WTC11 (cell line): ENCODE results near the gene FAM169A. TPM values are rescaled to one million over a fixed set of nuclear protein-coding genes. Genes with fewer than 3 reads are reported as not detected.

Experiments used
- ATAC-seq: fragments of 200-7000 bp; cut with Tn5 transposase; 2 replicates; pipeline ENCODE4 v1.10.0; 2021; ENCODE audit warnings: mild to moderate bottlenecking, moderate library complexity
- CTCF ChIA-PET: fragments of 300-600 bp; sonication (Branson Sonifier 250); formaldehyde crosslinking; loops from one replicate; lab custom pipeline; 2021; ENCODE audit warnings: antibody characterized with exemption; lab: Charles Lee
- POLR2A ChIA-PET: fragments of 350-600 bp; sonication (Branson Sonifier 250); formaldehyde crosslinking; loops from one replicate; lab custom pipeline; 2021; ENCODE audit warnings: antibody characterized with exemption; lab: Charles Lee
- DNase-seq: peaks from one replicate; pipeline ENCODE4 v3.0.0; 2021; ENCODE audit warnings: low spot score
- H3K27ac Mint-ChIP-seq: 2 replicates; pipeline ENCODE4 v1.8.0; 2021; ENCODE audit warnings: mixed read lengths
- H3K27me3 Mint-ChIP-seq: 2 replicates; pipeline ENCODE4 v1.8.0; 2021; ENCODE audit warnings: low read depth, mild to moderate bottlenecking, moderate library complexity, mixed read lengths
- H3K36me3 Mint-ChIP-seq: 2 replicates; pipeline ENCODE4 v1.8.0; 2021; ENCODE audit warnings: mixed read lengths
- H3K4me1 Mint-ChIP-seq: 2 replicates; pipeline ENCODE4 v1.8.0; 2022; ENCODE audit warnings: mixed read lengths
- H3K4me3 Mint-ChIP-seq: 2 replicates; pipeline ENCODE4 v1.8.0; 2021; ENCODE audit warnings: mild to moderate bottlenecking, moderate library complexity, mixed read lengths
- H3K9me3 Mint-ChIP-seq: 2 replicates; pipeline ENCODE4 v1.8.0; 2021; ENCODE audit warnings: mixed read lengths
- ATF1 ChIP-seq: sonication (generic); formaldehyde crosslinking; IDR thresholded peaks from 2 replicates; pipeline ENCODE4 v1.8.1; 2023; ENCODE audit warnings: mild to moderate bottlenecking, moderate library complexity, missing genetic modification reagents
- ETV6 ChIP-seq: sonication (generic); formaldehyde crosslinking; IDR thresholded peaks from 2 replicates; pipeline ENCODE4 v1.8.1; 2022; ENCODE audit warnings: mild to moderate bottlenecking, missing genetic modification reagents
- HMGA2 ChIP-seq: fragments of 250-450 bp; sonication (Bioruptor Pico); IDR thresholded peaks from 2 replicates; pipeline ENCODE4 v1.4.0; 2021; ENCODE audit warnings: mild to moderate bottlenecking, moderate library complexity
- JAZF1 ChIP-seq: fragments of 250-450 bp; sonication (Bioruptor Pico); IDR thresholded peaks from 2 replicates; pipeline ENCODE4 v1.9.0; 2021; ENCODE audit warnings: moderate library complexity, mild to moderate bottlenecking, inconsistent platforms
- OVOL2 ChIP-seq: fragments of 250-450 bp; sonication (Bioruptor Pico); IDR thresholded peaks from 2 replicates; pipeline ENCODE4 v1.9.0; 2021; ENCODE audit warnings: mild to moderate bottlenecking, borderline replicate concordance
- RELA ChIP-seq: sonication (generic); formaldehyde crosslinking; IDR thresholded peaks from 2 replicates; pipeline ENCODE4 v1.8.1; 2022; ENCODE audit warnings: missing genetic modification reagents, mild to moderate bottlenecking, borderline replicate concordance
- RORB ChIP-seq: fragments of 250-450 bp; sonication (Bioruptor Pico); IDR thresholded peaks from 2 replicates; pipeline ENCODE4 v1.9.0; 2021; ENCODE audit warnings: mild to moderate bottlenecking
- SP1 ChIP-seq: sonication (generic); formaldehyde crosslinking; conservative IDR thresholded peaks from 2 replicates; pipeline ENCODE4 v1.8.1; 2022; ENCODE audit warnings: missing genetic modification reagents
- TCF7 ChIP-seq: sonication (generic); formaldehyde crosslinking; IDR thresholded peaks from 2 replicates; pipeline ENCODE4 v1.8.0; 2022; ENCODE audit warnings: mild to moderate bottlenecking, low read depth, missing genetic modification reagents, moderate library complexity
- TEAD1 ChIP-seq: sonication (generic); formaldehyde crosslinking; IDR thresholded peaks from 2 replicates; pipeline ENCODE4 v1.8.0; 2022; ENCODE audit warnings: mild to moderate bottlenecking, missing genetic modification reagents
- ZBTB21 ChIP-seq: sonication (generic); formaldehyde crosslinking; IDR thresholded peaks from 2 replicates; pipeline ENCODE4 v1.8.1; 2023; ENCODE audit warnings: mild to moderate bottlenecking, missing genetic modification reagents, borderline replicate concordance
- ZNF138 ChIP-seq: sonication (generic); formaldehyde crosslinking; conservative IDR thresholded peaks from 2 replicates; pipeline ENCODE4 v1.8.1; 2022; ENCODE audit warnings: mild to moderate bottlenecking, moderate library complexity, missing genetic modification reagents
- ZNF219 ChIP-seq: sonication (generic); formaldehyde crosslinking; IDR thresholded peaks from 2 replicates; pipeline ENCODE4 v1.8.0; 2023; ENCODE audit warnings: missing genetic modification reagents, mild to moderate bottlenecking, borderline replicate concordance
- total RNA-seq: library from RNA; stranded (reverse); gene quantifications from 3 replicates; pipeline ENCODE4 v1.2.3, GENCODE V29; 2021
- TF ChIP-seq, protein P1 (sequence below): sonication (generic); formaldehyde crosslinking; IDR thresholded peaks from 2 replicates; pipeline ENCODE4 v1.8.0; 2022; ENCODE audit warnings: missing genetic modification reagents
- TF ChIP-seq, protein P2 (sequence below): sonication (generic); formaldehyde crosslinking; IDR thresholded peaks from 2 replicates; pipeline ENCODE4 v1.8.1; 2022; ENCODE audit warnings: missing genetic modification reagents, borderline replicate concordance
- TF ChIP-seq, protein P3 (sequence below): sonication (generic); formaldehyde crosslinking; IDR thresholded peaks from 2 replicates; pipeline ENCODE4 v1.8.1; 2022; ENCODE audit warnings: low read depth, mild to moderate bottlenecking, moderate library complexity, missing genetic modification reagents, borderline replicate concordance
- TF ChIP-seq, protein P4 (sequence below): sonication (generic); formaldehyde crosslinking; IDR thresholded peaks from 2 replicates; pipeline ENCODE4 v1.8.1; 2022; ENCODE audit warnings: mild to moderate bottlenecking, missing genetic modification reagents, moderate library complexity, borderline replicate concordance
- TF ChIP-seq, protein P5 (sequence below): sonication (generic); formaldehyde crosslinking; IDR thresholded peaks from 2 replicates; pipeline ENCODE4 v1.8.1; 2023; ENCODE audit warnings: mild to moderate bottlenecking, moderate library complexity, missing genetic modification reagents
- TF ChIP-seq, protein P6 (sequence below): fragments of 250-450 bp; sonication (Bioruptor Pico); IDR thresholded peaks from 2 replicates; pipeline ENCODE4 v1.8.0; 2021; ENCODE audit warnings: mild to moderate bottlenecking
- TF ChIP-seq, protein P7 (sequence below): sonication (generic); formaldehyde crosslinking; IDR thresholded peaks from 2 replicates; pipeline ENCODE4 v1.8.0; 2022; ENCODE audit warnings: mild to moderate bottlenecking, missing genetic modification reagents

Gene FAM169A
- total RNA-seq, 1 experiment from 2014 or later = 69.1 TPM

DNA sequence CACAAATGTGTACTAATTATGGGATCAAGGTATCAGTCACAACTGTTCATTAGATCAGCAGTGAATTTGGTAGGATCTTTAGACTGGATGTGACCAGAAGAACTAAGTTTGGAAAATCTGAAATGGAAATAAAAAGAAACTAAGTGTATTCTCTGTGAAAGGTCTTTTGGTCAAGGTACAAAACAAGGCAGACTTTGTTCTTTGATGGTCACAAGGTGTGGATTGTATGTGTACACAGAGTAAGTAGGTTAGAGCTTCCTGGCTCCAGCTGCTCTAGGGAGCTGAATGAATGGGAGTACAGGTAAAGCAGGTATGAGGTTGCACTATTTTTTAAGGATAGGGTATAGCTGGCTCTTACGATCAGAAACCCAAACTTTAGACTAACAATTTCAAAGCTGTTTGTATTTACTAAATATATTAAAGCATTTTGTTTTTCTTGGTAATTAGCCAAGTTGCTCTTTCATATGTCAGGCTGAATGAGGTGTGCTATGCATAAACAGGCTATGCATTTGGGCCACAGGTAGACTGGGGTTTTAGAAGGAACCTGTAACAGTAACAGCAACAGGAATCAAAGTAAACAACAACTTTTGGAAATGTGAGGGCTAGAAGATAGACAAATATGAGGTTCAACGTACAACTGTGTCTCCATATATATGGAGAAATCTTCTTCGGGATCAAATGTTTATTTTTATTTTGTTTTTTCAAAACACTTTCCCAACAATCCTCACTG is 32.5 kb downstream of the FAM169A start:
- Mint-ChIP-seq H3K4me3 (no peak overlapping the region), H3K36me3 (peaks cover 47% of the 10 kb centered on the region), H3K27ac (peak overlapping the region; percentile 83), H3K9me3 (no peaks in the 10 kb centered on the region), H3K4me1 (peaks cover 49% of the 10 kb centered on the region), H3K27me3 (no peaks in the 10 kb centered on the region)
- ATAC-seq (peak; percentile 43; the same call in 1 of the 2 replicates), DNase-seq (no peak)
- CTCF ChIA-PET = interaction anchor here (0.9 kb wide), 1 partner anchor 11 kb away, joined by 3 read pairs; no protein-coding TSS in a partner anchor
- TF ChIP-seq, protein P1, sequence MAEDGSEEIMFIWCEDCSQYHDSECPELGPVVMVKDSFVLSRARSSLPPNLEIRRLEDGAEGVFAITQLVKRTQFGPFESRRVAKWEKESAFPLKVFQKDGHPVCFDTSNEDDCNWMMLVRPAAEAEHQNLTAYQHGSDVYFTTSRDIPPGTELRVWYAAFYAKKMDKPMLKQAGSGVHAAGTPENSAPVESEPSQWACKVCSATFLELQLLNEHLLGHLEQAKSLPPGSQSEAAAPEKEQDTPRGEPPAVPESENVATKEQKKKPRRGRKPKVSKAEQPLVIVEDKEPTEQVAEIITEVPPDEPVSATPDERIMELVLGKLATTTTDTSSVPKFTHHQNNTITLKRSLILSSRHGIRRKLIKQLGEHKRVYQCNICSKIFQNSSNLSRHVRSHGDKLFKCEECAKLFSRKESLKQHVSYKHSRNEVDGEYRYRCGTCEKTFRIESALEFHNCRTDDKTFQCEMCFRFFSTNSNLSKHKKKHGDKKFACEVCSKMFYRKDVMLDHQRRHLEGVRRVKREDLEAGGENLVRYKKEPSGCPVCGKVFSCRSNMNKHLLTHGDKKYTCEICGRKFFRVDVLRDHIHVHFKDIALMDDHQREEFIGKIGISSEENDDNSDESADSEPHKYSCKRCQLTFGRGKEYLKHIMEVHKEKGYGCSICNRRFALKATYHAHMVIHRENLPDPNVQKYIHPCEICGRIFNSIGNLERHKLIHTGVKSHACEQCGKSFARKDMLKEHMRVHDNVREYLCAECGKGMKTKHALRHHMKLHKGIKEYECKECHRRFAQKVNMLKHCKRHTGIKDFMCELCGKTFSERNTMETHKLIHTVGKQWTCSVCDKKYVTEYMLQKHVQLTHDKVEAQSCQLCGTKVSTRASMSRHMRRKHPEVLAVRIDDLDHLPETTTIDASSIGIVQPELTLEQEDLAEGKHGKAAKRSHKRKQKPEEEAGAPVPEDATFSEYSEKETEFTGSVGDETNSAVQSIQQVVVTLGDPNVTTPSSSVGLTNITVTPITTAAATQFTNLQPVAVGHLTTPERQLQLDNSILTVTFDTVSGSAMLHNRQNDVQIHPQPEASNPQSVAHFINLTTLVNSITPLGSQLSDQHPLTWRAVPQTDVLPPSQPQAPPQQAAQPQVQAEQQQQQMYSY (CRISPR knock-in tag) = no peak
- no peak for TF ChIP-seq OVOL2
- TF ChIP-seq ATF1 (CRISPR knock-in tag) = no peak
- TF ChIP-seq ETV6 (CRISPR knock-in tag) = no peak
- no peak for TF ChIP-seq TCF7 (CRISPR knock-in tag)
- TF ChIP-seq ZNF138 (CRISPR knock-in tag) = no peak
- TF ChIP-seq, protein P2, sequence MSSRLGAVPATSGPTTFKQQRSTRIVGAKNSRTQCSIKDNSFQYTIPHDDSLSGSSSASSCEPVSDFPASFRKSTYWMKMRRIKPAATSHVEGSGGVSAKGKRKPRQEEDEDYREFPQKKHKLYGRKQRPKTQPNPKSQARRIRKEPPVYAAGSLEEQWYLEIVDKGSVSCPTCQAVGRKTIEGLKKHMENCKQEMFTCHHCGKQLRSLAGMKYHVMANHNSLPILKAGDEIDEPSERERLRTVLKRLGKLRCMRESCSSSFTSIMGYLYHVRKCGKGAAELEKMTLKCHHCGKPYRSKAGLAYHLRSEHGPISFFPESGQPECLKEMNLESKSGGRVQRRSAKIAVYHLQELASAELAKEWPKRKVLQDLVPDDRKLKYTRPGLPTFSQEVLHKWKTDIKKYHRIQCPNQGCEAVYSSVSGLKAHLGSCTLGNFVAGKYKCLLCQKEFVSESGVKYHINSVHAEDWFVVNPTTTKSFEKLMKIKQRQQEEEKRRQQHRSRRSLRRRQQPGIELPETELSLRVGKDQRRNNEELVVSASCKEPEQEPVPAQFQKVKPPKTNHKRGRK = no peak
- TF ChIP-seq ZBTB21 (CRISPR knock-in tag) = no peak
- no peak for TF ChIP-seq ZNF219 (CRISPR knock-in tag)
- TF ChIP-seq, protein P3, sequence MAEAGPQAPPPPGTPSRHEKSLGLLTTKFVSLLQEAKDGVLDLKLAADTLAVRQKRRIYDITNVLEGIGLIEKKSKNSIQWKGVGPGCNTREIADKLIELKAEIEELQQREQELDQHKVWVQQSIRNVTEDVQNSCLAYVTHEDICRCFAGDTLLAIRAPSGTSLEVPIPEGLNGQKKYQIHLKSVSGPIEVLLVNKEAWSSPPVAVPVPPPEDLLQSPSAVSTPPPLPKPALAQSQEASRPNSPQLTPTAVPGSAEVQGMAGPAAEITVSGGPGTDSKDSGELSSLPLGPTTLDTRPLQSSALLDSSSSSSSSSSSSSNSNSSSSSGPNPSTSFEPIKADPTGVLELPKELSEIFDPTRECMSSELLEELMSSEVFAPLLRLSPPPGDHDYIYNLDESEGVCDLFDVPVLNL = no peak
- TF ChIP-seq, protein P4, sequence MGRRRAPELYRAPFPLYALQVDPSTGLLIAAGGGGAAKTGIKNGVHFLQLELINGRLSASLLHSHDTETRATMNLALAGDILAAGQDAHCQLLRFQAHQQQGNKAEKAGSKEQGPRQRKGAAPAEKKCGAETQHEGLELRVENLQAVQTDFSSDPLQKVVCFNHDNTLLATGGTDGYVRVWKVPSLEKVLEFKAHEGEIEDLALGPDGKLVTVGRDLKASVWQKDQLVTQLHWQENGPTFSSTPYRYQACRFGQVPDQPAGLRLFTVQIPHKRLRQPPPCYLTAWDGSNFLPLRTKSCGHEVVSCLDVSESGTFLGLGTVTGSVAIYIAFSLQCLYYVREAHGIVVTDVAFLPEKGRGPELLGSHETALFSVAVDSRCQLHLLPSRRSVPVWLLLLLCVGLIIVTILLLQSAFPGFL = no peak
- no peak for TF ChIP-seq SP1 (CRISPR knock-in tag)
- TF ChIP-seq, protein P5, sequence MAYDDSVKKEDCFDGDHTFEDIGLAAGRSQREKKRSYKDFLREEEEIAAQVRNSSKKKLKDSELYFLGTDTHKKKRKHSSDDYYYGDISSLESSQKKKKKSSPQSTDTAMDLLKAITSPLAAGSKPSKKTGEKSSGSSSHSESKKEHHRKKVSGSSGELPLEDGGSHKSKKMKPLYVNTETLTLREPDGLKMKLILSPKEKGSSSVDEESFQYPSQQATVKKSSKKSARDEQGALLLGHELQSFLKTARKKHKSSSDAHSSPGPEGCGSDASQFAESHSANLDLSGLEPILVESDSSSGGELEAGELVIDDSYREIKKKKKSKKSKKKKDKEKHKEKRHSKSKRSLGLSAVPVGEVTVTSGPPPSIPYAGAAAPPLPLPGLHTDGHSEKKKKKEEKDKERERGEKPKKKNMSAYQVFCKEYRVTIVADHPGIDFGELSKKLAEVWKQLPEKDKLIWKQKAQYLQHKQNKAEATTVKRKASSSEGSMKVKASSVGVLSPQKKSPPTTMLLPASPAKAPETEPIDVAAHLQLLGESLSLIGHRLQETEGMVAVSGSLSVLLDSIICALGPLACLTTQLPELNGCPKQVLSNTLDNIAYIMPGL (CRISPR knock-in tag) = no peak
- TF ChIP-seq, protein P6, sequence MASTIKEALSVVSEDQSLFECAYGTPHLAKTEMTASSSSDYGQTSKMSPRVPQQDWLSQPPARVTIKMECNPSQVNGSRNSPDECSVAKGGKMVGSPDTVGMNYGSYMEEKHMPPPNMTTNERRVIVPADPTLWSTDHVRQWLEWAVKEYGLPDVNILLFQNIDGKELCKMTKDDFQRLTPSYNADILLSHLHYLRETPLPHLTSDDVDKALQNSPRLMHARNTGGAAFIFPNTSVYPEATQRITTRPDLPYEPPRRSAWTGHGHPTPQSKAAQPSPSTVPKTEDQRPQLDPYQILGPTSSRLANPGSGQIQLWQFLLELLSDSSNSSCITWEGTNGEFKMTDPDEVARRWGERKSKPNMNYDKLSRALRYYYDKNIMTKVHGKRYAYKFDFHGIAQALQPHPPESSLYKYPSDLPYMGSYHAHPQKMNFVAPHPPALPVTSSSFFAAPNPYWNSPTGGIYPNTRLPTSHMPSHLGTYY (CRISPR knock-in tag) = no peak
- no peak for TF ChIP-seq HMGA2 (CRISPR knock-in tag)
- TF ChIP-seq, protein P7, sequence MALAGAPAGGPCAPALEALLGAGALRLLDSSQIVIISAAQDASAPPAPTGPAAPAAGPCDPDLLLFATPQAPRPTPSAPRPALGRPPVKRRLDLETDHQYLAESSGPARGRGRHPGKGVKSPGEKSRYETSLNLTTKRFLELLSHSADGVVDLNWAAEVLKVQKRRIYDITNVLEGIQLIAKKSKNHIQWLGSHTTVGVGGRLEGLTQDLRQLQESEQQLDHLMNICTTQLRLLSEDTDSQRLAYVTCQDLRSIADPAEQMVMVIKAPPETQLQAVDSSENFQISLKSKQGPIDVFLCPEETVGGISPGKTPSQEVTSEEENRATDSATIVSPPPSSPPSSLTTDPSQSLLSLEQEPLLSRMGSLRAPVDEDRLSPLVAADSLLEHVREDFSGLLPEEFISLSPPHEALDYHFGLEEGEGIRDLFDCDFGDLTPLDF (CRISPR knock-in tag) = no peak
- no peak for TF ChIP-seq TEAD1
- TF ChIP-seq JAZF1 = no peak
- TF ChIP-seq RELA = no peak
- no peak for TF ChIP-seq RORB (CRISPR knock-in tag)
- POLR2A ChIA-PET = no interaction called here
